GM19238 (cell line): ENCODE measurements around the gene TMEM178A.

ENCODE experiments used
- DNase-seq: peaks from one replicate; pipeline ENCODE4 v3.0.0; 2011; ENCODE audit warnings: low spot score; ENCODE audit not compliant: insufficient read length

TMEM178A gene

DNA sequence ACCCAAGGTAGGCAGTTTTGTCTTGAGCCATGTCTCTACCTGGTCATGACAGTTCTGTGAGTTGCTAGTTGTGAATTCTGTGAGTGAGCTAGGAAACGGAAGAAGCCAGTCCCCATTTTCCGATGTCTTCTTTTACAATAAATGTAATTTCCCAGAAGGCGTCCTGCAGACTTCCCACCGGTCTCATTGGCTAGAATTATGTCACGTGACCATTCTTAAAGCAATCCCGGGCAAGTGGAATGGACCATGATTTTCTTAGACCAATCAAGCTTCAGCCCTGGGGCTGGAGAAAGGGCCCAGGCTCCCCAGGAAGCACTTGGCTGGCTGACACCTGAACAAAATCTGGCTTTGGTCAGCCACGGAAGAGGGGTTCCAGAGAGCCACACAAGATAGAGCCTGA is 10.6 kb downstream of the TMEM178A start:
- DNase-seq, result no peak

- no peak for DNase-seq
Observed at GRCh38 chr2:39678170-39678569, 12.5 kb downstream of the TMEM178A start.

GRCh38 chr2:39679805-39680204 is 14.1 kb downstream of the TMEM178A start:
- DNase-seq, result no peak

GRCh38 chr2:39682066-39682692 is 16.5 kb downstream of the TMEM178A start:
- no peak for DNase-seq

DNA sequence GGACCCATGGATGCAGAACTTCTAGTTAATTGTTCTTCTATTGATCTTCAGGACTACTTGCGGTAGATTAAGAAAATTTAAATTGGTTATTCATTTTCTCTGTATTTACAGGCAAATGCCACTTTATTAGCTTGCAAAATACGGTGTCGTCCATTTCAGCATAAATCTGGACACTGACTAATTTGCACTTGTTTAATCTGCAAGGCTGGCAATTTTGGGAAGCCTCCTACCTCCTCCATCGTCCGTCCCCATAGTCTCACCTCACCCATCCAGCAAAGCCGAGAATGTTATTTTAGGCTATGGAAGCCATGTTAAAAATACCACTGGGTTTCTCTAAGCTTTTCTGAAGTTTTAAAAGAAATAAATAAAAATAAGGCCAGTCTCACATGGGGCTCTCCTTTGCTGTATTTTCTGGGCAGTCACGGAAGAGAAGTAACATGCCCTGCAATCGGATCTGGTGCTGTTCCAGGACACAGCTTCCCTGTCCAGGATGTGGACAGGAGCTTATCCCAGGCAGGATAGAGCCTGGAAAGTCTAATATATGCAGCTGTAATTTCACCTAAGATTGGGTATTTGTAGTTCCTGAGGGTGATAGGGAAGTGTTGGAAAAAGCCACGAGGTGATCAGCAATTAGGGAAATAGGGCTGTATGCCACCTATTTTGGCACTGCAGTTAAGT is 17.4 kb downstream of the TMEM178A start:
- DNase-seq, result no peak

DNA sequence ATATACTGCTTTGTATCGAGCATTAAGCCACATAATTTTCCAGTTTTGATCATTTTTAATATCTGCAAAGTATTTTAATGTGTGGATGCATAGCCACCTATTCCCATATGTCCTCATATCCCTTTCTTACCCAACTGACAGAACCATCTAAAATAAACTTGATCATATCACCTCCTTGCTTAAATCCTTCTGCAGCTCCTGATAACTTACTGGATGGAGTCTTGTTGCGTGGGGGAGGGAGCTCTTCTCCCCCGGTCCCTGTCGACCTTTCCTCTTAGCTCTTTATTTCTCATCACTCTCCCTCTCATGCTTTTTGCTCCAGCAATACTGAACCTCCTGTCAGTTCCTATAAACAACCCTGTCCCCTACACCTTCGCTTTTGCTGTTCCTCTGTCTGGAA is 18.7 kb downstream of the TMEM178A start:
- DNase-seq, result no peak

DNA sequence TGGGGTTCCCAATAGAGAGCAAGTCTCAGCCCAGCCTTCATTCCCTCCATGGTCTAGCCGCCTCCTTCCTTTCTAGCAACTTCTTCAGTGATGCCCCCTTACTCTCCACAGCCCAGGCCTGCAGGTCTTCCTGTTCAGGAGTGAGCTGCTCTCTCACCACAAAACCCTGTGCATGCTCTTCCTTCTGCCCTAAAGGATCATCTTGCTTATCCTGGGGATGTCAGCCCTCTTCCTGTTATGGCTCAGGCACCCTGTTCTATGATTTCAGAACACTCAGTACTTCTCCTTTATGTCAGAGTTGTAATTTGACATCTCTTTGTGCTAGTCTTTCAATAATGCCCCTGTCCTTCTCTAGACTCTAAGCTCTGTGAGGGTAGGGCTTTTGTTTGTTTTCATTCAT is 19.4 kb downstream of the TMEM178A start:
- DNase-seq, result no peak

DNA sequence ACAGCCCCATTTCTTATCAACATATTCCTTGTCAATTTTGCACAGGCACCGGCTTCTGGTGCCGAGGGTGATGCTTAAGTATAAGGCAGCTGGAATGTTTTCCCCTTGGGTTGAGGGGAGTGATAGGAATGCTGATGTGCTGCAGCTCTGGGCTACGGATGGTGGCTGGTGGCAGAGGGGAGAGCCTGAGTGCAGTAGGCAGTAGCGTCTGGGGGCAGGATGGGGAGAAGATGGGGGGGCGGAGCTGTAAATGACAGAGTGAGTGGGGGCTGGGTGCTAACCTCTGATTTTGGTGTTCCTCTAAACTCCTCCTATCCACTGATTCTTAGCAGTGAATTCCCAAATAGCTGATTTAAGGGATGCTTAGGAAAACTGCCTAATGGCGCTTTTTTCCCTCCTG is 20.7 kb downstream of the TMEM178A start:
- no peak for DNase-seq

DNA sequence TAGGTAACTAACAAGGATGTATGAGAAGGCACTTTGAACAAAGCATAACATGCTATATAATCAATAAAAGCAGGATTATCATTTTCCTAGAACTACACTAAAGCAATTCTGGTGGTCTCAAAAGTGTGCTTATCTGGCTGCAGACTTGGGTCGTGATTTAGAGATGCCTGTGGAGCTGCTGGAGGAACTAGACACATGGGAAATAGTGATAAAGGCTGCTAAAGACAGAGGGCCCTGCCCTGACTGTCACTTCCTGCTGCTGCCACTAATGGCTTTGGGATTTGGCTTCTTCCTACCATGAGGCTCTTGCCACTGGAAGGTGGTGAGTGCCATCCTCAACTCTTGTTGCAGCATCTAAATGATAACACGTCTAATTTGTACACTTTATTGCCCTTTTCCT is 22.5 kb downstream of the TMEM178A start:
- no peak for DNase-seq

DNA sequence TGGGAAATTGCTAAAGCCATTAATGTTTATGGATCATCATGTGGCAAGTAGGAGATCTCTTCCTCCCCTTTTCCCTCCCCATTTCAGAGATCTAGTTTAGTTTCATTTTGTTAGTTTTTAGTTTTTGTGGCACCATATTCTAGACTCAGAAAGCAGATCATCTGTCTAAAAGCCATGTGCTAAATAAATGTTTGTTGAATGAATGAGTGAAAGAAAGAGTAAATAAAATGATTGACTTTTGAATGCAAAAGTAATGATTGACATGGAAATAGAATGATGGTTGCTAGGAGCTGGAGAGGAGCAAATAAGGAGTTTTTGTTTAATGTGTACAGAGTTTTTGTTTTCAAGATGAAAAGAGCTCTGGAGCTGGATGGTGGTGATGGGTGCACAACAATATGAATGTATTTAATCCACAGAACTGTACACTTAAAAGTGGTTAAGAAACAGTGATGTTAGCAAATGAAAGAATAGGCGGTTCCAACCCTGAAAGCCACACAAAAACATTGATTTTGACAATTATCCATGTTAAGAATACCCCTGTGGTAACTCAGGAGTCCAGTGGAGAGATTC is 23.6 kb downstream of the TMEM178A start:
- no peak for DNase-seq

DNA sequence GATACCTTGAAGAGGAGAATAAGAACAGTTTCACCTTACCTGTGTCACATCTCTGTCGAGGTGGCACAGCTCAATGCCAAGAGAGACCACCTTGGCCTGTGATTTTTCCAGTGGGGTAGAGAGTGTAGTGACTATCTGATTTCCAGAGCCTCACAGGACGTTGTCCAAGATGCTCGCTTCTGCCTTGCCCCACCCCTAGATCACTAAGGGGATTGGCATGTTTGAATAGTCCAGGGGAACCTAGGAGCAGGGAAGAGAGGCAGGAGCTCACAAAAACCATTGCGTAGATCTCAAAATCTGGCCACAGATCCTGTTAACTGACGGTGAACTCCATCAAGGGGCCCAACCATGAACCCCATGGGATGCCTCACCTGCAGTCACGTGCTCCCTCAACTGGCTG is 24.2 kb downstream of the TMEM178A start:
- DNase-seq, result no peak

DNA sequence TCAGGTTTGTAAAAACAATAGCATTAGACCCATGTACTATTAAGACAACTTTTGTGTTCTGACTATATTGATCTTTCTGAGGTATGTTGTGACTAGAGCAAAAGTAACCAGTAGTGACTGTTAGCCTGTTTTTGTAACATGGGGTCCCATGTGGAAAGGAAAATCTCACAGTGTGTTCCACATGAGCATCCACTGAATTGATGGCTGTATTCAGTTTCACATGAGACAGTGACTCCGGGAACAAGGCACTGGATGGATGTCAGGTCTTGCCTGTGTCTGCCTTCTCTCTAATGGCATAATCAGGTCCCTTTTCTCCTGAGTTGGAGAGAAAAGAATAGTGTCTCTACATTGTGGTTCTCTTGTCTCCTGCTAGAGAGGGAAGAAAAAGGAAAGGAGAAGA is 27.5 kb downstream of the TMEM178A start:
- DNase-seq, result no peak

GRCh38 chr2:39696101-39696553 is 30.4 kb downstream of the TMEM178A start:
- DNase-seq, result no peak

DNA sequence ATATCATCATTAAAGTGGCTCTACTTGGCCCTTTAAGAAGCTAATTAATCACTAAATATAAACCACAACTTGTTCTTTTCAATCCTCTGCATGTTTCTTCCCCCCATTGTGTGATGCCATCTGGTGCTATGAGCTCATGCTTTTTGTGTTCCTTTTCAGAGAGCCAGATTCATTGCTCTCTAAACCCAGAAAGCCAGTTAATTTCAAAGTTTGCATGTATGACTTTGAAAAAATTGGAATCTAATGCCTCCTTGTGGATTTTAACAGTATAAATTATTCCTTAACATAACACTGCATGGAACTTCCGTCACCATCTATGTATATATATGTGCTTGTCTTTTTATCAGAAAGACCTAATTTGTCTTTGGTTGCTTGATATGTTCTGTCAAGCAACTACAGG is 31.1 kb downstream of the TMEM178A start:
- no peak for DNase-seq

DNA sequence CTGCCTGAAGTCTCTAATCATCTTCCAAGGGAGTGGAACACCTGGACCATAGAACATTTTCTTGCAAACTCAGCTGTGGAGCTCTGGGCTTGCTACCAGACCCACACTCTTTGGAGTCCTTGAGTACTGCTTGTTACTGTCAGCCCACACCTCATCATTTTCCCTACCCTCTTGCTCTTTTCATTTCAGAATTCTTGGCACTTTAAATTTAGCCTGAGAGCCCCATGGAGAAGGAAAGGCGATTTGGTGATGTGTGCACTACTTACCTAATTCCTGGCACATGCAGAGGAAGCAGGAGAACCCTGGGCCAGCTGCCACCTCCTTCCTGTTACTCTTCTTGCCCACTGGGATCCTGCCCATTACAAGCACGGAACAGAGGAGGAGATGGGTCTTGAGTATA is 31.7 kb downstream of the TMEM178A start:
- no peak for DNase-seq

DNA sequence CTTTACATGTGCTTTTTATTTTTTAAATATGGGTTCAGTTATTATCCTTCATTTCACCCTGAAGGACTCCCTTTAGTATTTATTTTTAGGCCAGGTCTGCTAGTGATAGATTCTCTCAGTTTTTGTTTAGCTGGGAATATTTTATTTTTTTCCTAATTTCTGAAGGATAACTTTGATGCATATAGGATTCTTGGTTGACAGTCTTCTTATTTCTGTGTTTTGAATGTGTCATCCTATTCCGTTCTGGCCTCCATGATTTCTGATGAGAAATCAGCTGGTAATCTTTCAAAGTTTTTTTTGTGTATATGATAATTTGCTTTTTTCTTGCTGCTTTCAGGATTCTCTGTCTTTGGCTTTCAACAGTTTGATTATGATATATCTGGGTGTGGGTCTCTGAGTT is 35.4 kb downstream of the TMEM178A start:
- DNase-seq, result no peak

DNA sequence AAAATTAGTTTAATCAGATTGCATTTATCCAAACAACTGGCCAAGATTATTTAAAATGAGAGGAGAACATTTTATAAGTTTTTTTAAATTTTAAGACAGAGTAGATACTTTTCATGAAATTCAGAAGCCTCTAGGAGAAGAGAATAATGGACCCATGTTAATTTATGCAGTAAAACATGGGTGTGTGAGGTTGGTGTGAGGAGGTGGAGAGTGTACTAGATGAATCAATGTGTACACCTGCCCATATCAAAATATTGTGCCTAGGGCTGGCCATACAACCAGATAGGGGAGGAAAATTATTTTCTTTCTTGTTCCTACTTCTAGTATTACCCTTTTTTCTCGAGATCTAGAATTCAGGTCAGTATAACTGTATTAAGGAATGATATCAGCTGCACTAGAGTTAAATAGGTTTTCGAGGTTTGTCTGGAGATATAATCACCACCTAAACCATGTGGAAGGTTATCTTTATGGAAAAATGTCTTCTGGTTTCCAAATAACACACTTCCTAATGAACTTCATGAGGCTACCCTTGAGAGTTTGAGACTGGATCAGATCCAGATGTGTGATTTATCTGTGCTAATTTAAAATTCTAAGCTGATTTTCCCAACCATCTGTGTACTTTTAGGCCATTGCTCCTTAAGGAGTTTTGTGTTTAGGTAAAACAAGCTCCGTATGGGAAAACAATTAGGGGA is 37.6 kb downstream of the TMEM178A start:
- no peak for DNase-seq

DNA sequence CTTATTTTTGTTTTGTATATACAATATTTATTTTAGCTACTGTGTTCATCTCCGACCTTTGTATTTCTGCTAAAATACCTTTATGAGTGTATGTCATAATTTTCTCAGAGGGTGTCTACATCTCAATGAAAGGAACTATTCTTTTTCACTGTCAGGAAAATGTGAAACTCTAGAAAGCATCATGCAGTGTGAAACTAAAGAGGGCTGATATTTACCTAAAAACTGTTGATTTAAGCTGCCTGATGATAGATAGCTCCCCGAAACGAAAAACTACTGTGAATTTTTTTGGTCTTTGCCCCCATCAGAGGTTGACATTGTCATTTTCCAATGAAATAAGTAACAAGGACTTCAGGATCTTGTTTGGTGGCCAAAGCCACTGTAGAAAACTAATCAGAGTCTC is 38.8 kb downstream of the TMEM178A start:
- no peak for DNase-seq

- DNase-seq, result no peak
Observed at GRCh38 chr2:39705638-39706037, 39.9 kb downstream of the TMEM178A start.

GRCh38 chr2:39706312-39706711 is 40.6 kb downstream of the TMEM178A start:
- DNase-seq, result no peak

DNA sequence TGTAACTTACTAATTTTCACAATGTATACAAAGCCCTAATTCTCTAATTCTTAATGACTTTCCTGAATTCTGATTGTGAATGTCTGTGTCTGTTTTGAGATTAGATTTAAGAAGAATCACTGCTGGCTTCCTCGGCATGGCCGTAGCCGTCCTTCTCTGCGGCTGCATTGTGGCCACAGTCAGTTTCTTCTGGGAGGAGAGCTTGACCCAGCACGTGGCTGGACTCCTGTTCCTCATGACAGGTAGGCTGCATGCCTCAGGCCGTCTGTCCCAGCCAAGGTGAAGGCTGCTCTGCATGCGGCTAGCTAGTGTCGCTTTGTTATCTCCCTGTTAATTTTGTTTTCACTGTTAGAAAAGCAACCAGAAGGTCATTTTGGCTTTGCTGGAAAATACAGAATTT is 41.2 kb downstream of the TMEM178A start:
- no peak for DNase-seq

DNA sequence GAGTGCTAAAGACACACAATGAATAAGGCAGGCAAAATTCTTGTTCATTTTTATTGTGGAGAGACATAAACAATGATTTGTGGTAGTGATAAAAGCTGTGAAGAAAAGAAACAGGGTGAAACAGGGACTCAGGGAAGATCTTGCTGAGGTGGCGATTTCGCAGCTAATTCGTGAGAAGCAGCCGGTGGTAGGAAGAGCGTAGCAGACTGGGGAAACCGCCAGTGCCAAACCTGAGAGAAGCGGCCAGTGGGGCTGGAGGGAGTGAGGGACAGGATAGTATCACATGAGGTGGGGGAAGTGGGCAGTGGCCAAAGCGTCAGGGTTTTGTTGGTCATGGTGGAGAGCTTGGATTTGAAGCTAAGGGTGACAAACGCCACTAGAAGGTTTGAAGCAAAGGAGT is 42.3 kb downstream of the TMEM178A start:
- no peak for DNase-seq
